GM13976 (cell line): ENCODE data around the gene SPOCK1.

ENCODE experiments used
- DNase-seq: peaks from one replicate; pipeline ENCODE4 v3.0.0; 2012; ENCODE audit warnings: low spot score
- in situ Hi-C: fragments of 300-500 bp; cut with MboI; formaldehyde crosslinking; loops from one replicate; pipeline ENCODE4 v1.12.0; 2022; ENCODE audit warnings: low sequenced_read_pairs, mixed read lengths, inconsistent platforms; ENCODE audit not compliant: unreplicated experiment
- TF ChIP-seq, protein P1 (sequence below): IDR thresholded peaks from 2 replicates; pipeline ENCODE4 v1.5.1; 2012; ENCODE audit warnings: borderline replicate concordance, mild to moderate bottlenecking; ENCODE audit not compliant: insufficient read depth; ENCODE audit errors: extremely low read depth, missing control alignments, control extremely low read depth

SPOCK1 gene

DNA sequence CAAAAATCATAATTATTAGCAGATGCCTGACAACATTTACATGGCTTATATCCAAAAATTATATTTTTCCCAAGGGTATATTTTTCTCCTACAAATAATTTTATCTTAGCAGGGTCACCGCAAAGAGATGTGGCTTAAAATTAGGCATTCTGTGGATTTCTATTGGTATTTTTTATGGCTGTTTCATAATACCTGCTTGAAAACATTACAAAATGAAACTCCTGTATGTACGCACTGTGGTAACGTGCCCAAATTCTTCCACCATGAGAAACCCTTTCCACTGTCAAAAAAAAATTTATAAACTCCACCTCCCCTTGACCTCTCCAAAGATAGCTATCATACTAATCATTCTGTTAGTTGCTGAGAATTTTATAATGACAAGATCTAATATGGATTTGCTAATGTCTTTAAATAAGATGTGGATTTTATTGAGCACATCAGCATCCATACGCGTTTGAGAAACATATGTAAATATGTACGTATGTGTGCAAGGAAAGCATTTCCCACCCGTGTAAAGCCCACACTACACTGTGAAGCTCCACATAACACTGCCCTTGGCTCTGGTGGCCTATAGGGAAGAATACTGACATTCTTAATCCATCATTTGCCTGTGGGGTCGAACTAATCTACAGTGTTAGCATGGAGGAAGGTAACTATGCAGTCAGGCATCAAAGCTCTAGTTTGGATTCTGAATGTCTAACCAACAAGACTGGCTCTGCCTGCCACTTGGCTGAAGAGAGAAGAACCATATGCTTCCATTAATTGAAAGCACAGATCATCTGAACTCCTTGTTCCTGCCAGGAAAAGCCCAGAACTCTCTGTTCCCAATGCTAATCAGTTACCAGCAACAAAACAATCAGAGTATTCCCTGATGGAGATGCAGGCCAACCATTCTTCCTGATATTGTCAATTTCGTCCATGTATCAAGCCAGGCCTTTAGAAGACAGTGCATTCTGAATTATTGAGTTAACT, 244.7 kb downstream of the SPOCK1 start:
- TF ChIP-seq, protein P1, sequence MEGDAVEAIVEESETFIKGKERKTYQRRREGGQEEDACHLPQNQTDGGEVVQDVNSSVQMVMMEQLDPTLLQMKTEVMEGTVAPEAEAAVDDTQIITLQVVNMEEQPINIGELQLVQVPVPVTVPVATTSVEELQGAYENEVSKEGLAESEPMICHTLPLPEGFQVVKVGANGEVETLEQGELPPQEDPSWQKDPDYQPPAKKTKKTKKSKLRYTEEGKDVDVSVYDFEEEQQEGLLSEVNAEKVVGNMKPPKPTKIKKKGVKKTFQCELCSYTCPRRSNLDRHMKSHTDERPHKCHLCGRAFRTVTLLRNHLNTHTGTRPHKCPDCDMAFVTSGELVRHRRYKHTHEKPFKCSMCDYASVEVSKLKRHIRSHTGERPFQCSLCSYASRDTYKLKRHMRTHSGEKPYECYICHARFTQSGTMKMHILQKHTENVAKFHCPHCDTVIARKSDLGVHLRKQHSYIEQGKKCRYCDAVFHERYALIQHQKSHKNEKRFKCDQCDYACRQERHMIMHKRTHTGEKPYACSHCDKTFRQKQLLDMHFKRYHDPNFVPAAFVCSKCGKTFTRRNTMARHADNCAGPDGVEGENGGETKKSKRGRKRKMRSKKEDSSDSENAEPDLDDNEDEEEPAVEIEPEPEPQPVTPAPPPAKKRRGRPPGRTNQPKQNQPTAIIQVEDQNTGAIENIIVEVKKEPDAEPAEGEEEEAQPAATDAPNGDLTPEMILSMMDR: no peak

DNA sequence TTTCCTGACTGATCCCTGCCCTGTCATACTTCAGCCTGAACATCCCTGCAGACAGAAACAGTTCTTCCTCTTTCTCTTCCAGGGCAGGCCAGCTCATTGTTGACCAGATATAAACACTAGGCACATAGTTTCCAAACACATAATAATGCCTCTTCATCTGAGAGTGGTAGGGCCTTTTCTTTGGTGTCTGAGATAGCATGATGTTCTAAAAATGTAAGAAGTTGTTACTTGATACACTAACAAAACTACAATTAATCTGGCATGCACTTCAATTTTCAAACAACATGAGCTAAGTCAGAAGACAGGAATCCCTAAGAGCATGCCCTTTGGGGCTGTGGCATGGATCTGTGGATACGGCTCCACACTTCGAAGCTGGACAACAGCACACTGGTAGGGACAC, 246.6 kb downstream of the SPOCK1 start:
- DNase-seq: no peak
- in situ Hi-C loops: no loop called here
- TF ChIP-seq, protein P1: no peak

More for the DNA sequence above, 244.7 kb downstream of the SPOCK1 start:
- in situ Hi-C loops: no loop called here
- DNase-seq: no peak

DNA sequence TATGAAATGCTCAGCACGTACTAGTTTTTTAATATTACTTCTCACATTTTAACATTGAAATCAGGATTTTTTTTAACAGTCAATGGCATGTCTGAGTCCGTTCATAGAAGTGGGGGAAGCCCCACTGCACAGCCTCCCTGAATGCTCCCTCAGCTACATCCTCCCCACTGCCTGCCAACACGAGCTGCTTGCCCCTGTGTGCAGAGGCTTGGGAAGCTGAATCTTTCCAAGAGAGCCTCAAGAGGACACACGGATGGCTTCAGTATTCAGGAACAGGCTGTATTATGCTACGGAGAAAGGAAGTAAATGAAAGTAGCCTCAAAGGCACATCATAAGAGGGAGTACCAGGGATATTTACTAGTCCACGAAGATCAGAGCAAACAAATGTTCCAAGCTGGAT, 248.7 kb downstream of the SPOCK1 start:
- TF ChIP-seq, protein P1: no peak
- in situ Hi-C loops: no loop called here
- no peak for DNase-seq

DNA sequence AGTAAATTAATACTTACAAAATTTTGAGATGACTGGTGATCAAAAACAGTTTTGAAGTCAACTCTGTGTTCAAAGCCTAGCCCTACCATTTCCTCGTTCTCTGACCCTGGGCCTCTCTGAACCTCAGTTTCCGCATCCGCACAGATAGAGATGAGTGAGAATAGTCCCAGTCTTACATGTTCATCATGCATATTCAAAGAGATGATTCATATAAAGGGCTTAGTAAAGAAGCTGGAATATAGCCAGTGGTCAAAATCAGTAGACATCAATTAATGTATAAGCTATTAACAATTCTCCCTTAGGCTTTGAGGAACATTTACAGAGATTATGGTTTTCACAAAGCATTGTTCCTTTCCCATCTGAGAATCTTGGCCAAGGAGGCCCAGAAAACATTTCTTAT, 250.6 kb downstream of the SPOCK1 start:
- TF ChIP-seq, protein P1: no peak
- in situ Hi-C loops: no loop called here
- no peak for DNase-seq

DNA sequence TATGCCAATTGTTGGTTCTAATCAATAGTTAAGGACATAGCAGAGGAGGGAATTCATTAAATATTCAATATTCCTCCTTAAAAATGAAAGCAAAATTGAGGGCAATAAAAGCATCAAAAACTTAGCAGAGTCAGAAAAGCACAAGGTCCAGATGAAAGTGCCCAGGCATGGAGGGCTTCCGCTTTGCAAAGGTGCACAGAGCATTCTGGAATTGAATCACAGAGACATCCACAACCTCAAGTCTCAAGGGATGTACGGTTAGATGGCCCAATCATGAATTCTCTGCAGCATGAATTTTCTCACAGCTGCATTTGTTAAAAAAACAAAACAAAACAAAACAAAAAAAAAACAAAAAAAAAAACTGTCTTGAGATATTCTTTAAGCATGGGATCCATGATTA, 253.7 kb downstream of the SPOCK1 start:
- DNase-seq: no peak
- TF ChIP-seq, protein P1: no peak
- in situ Hi-C loops: no loop called here

DNA sequence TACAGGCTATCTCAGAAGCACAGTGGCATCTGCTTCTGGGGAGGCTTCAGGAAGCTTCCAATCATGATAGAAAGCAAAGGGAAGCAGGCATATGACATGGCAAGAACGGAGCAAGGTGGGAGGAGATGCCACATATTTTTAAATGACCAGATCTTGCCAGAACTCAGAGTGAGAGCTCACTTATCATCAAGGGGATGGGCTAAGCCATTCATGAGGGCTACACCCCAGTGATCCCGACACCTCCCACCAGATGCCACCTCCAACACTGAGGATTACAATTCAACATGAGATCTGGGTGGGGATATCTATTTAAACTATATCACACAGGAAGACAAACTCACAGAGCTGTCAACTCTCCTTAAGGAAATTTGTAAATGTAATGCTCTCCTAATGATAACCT, 258.8 kb downstream of the SPOCK1 start:
- in situ Hi-C loops: no loop called here
- DNase-seq: no peak
- TF ChIP-seq, protein P1: no peak
